HG03457 (cell line): Measurements from ENCODE around the gene DHRS1.

Source experiments
- ATAC-seq: cut with Tn5 transposase; IDR thresholded peaks from one replicate; pipeline ENCODE4 v1.9.1; 2021; ENCODE audit warnings: moderate number of reproducible peaks; ENCODE audit not compliant: unreplicated experiment

Gene DHRS1

DNA sequence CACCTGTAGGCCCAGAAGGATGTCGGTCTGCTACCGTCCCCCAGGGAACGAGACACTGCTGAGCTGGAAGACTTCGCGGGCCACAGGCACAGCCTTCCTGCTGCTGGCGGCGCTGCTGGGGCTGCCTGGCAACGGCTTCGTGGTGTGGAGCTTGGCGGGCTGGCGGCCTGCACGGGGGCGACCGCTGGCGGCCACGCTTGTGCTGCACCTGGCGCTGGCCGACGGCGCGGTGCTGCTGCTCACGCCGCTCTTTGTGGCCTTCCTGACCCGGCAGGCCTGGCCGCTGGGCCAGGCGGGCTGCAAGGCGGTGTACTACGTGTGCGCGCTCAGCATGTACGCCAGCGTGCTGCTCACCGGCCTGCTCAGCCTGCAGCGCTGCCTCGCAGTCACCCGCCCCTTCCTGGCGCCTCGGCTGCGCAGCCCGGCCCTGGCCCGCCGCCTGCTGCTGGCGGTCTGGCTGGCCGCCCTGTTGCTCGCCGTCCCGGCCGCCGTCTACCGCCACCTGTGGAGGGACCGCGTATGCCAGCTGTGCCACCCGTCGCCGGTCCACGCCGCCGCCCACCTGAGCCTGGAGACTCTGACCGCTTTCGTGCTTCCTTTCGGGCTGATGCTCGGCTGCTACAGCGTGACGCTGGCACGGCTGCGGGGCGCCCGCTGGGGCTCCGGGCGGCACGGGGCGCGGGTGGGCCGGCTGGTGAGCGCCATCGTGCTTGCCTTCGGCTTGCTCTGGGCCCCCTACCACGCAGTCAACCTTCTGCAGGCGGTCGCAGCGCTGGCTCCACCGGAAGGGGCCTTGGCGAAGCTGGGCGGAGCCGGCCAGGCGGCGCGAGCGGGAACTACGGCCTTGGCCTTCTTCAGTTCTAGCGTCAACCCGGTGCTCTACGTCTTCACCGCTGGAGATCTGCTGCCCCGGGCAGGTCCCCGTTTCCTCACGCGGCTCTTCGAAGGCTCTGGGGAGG, 11.3 kb upstream of the DHRS1 start, which contains the start of gene LTB4R:
LTB4R (plus strand) TSS at position 857 of the 959 bp plus-strand sequence. CDS start 4,150 bp downstream, outside the sequence.
- peak; percentile 41 for ATAC-seq

DNA sequence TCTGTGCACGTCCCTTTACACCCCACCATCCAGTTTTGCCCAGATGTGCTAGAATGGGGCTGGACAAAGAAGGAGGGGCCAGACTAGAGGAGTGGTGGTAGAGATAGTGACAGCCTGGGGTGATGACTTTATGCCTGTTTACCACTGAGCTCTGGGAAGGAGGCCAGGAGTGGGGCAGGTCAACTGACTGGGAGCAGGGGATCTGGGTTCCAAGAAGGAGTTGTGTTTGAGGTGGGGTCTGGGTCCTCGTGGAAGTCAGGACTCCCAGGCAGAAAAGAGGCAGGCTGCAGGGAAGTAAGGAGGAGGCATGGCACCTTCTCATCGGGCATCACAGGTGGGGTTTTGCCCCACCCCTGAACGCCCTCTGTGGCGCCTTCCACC, 10.7 kb upstream of the DHRS1 start:
- ATAC-seq, result no peak

DNA sequence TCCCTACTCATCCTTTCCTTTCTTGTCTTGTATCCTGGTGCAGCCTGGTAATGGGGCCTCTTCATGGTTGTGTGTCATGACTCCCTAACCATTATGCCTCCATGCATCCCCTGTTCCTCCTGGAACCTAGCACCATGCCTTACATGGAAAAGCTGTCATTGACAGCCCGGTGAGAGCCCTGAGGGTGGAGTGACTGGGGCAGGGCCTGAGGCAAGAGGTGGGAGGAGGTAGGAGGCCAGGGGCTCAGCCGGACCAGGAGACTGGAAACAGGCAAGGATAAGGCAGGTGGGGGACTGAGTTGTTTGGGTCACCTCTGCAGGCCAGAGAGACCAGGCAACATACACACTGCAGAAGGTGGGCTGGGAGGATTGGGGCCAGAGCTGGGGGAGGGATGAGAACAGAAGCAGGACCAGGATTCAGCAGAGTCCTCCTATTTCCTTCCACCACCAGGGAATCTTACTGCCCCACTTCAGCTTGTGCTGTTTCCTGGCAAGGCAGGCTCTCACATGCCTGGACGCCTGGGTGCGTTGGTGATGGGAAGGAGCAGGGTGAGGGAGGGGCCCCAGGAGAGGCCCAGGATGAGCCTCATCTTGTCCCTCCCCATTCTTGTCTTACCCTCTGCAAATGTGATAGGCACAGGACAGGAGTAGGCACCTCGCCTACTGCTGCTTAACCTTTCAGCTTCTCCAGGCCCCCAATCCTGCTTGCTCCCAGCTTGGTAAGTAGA, 10.1 kb upstream of the DHRS1 start, which contains the start of gene LTB4R2:
LTB4R2 (plus strand) TSS at position 603 of the 727 bp plus-strand sequence. CDS start 525 bp downstream, outside the sequence.
- no peak for ATAC-seq

DNA sequence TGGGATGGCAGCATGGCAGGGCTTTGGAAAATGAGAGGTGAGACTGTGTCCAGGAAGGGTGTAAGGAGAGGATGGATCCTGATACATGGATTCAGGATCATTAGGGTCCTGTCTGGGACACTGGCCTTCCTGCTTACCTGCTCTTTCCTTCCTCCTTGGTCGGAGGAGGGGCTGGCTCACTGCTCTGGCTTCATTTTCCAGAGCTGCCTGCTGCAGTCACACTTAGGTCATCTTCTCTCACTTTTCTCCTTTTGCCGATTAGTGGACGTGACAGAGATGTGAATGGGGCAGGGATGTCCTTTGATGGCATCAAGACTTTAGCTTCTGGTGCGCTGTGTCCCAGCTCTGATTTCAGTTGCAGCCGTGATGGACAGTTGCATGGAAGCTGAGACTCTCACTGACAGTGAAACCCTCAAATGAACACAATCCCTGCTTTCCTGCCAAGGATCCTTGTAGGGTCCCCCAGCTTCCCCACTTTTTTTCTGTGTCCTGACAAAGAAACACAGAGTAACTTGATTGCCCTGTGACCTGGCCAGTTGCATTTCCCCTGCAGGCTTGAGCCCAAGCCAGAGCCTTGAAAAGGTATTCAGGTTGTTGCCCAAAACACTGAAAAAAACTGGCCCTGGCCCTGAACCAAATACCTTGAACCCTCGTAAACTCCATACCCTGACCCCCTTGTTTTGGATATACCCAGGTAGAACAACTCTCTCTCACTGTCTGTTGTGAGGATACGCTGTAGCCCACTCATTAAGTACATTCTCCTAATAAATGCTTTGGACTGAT, 9.0 kb upstream of the DHRS1 start:
- no peak for ATAC-seq

DNA sequence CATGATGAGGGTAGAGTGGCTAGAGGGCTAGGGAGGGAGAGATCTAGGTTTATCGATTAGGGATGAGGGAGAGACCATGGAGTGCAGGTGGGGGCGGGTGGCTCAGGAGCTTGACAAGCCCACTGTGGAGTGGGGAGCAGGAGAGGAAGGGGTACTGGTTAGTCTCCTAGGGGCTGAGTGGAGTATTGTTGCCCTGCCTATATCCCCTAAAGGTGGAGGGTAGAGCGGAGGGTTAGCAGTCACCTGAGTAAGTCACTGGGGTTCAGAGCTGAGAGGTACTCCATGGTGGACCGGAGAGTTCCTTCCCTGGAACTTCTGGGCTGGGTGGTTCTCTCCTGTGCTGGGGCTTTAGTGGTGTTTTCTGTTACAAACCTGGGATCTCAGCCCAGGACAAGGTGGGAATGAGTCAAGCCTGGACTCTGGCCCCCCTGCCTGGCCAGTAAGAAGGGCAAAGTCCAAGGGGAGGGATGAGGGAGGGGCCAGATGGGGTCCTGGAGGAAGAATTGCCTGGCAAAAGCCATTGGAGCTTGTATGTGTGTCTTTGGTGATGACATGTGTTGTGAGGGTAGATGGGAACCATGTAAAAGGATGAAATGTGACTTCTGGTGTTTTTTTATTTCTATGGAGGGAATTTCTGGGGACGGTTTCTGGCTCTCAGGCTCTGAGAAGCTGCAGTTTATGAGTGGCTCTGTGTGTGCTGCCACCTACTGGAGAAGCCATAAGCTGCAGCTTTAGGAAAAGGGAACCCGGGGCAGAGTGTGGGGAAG, 8.2 kb upstream of the DHRS1 start, which contains the start of gene CIDEB:
CIDEB (minus strand) TSS at position 403 of the 767 bp plus-strand sequence; CDS start at position 284, 119 bp downstream.
- no peak for ATAC-seq

DNA sequence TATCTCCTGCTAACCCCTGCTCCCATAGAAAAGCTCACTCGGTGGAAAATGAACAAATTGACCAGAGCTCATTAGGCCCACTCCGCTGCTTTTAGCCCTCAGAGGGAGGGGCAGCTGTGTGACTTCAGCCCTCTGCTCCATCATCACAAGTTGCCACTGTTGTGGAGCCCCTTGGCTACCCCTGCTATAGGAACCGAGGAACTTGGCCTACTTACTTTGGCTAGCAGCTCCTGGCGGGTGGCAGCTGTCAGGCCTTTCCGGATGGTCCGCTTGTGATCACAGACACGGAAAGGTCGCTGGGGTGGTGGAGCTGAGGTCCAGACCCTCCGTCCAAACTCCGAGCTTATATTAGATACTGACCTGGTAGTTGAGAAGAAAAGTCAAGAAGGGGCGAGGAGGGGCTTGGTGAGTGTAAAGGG, 7.6 kb upstream of the DHRS1 start:
- no peak for ATAC-seq

DNA sequence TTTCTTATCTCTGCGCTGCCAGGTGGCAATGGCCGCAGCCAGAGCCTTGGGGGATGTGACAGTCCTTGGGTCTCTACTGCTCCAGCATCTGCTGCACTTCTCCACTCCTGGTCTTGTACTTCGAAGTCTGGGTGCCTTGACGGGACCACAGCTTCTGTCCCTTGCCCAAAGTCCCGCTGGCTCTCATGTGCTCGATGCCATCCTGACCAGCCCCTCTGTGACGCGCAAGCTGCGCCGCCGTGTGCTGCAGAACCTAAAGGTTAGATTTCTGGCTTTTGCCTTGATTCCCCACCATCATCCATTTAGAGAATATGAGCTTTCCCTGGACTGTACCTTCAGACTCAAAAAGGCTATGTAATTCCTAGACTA, 4.4 kb upstream of the DHRS1 start:
- ATAC-seq, result no peak

DNA sequence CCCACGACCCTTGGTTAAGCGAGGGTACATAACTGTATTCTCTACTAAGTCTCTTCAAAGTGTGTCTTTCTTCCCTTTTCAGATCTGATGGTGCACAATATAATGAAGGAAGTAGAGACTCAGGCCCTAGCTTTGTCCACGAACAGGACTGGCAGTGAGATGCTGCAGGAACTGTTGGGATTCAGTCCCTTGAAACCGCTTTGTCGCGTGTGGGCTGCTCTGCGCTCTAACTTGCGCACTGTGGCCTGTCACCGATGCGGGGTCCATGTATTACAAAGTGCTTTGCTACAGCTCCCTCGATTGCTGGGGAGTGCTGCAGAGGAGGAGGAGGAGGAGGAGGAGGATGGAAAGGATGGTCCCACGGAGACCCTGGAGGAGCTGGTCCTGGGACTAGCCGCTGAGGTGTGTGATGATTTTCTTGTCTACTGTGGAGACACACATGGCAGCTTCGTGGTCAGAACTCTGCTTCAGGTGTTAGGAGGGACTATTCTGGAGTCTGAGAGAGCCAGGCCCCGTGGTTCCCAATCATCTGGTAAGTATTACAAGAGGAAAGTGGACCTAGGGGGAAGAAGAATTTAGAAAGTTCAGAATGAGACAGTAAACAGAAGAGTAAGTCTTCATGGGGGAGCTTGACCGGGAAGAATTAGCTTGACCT, 873 bp upstream of the DHRS1 start:
- no peak for ATAC-seq

DNA sequence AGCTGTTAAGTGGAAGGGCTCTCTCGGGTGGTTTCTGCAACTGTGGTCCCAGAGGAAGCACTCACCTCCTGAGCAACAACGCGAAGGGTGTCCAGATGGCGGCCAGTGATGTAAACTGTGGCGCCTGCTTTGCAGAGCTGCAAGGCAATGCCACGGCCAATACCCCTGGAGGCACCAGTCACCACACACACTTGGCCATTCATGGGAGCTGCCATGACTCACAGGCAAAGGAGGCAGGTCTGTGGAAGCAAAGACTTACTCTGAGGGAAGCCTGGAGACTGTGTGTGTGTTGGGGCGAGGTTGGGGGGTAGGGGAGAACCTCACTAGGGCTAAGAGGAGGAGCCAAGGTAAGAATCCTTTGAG, 707 bp downstream of the DHRS1 start:
- ATAC-seq, result peak; percentile 6

DNA sequence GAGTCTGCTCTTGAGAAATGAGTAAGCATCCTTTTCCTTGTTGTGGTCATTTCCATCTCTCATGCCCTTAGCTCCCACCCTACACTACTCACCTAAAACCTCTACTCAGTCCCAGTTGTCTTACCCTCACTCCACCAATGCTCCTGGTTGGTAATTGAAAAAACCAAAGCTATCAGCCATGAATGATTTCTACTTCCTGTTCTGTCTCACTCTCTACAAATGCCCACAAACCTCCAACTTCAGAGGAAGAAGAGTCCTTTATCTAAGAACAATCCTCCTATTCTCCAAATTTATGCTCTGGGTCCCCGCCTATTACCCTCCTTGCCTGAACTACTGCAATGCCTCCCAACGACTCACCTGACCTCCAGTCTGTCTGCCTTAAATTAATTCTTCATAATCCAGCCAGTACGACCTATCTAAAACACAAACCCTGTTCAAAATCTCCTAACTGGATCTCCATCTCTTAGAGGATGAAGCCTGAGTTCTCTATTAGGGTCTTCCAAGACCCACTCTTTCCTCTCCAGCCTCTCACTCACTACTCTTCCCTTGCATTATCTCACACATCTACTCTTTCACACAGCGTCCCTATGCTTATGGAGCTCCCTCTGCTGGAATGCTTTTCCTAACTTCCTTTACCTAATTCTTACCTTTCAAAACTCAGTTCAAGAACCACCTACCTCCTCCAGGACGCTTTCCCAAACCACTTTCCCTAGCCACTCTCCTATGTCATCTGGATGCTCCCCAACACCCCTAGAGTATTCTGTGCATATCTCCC, 2.2 kb downstream of the DHRS1 start:
- ATAC-seq, result peak; percentile 24

DNA sequence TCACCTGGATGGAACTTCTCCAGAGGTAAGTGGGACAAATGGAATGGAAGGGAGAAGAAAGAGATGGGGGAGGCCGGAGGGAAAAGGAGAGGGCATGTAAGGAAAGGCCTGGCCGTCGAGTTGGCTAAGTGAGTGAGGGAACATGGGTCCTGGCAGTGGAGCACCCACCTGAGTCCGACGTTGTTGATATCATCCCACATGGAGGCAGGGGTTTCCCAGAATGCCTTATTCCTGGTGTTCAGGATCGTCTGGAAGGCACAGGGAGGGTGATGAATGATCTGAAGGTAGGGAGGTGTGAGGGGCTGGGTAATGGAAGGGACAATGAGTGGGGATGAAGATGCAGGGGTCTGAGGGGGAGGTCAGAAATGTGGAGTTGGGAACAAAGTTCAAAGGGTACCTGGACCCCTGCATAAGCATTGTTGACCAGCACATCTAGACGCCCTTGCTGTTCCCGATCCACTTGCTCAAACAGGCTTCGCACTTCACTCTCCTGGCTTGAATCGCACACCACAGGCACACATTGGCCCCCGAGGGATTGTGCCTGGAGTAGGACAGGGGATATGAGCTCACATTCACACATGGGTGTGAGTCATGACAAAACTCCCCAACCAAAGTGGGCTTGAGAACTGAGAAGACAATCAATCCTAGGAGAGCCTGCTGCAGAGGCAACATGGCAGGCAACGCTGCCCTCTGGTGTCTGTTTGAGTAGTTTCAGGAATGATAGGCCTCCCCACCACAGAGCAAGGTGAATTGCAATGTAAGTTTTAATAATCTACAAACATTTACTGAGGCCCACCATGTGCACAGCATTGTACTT, 3.0 kb downstream of the DHRS1 start:
- peak; percentile 32 for ATAC-seq

DNA sequence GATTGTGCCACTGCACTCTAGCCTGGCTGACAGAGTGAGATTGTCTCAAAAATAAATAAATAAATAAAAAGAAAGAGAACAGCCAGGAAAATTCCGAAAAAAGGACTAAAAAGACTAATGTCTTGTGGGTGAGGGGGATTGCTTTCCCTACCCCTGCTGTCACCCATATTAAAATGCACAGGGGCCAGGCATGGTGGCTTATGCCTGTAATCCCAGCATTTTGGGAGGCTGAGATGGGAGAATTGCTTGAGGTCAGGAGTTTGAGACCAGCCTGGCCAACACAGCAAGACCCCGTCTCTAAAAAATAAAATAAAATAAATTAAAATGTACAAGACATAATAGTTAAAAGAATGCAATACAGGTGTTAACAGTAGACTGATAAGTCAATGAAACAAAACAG, 6.1 kb downstream of the DHRS1 start:
- ATAC-seq, result no peak

DNA sequence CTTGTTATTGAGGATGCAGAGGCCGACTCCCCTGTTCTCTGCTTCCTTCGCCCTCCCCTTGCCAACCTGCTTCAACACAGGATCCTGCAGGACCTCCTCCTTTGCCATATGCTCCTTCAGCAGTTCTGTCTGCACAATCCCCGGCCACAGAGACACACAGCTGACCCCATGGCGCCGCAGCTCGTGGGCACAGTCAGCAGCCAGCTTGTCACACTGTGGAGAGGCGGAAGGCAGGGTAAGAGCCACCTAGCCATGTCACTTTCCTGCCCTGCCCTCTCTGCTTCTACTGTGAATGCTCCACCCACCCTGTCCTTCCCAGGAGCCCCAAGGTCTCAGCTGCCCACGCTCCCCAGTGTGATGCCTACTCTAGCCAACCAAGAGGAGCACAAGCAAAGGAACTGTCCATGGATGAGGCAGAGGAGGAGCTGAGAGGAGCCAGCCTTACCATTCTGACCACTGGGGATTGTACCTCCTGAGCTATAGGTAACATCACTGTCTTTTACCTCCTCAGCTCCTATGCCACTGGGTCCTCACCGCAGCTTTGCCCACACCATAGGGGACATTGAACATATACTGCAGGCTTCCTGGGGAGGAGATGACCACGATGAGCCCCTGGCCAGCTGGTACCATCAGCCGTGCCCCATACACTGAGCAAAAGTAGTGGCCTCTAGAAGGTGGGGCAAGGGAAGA, 7.3 kb downstream of the DHRS1 start:
- ATAC-seq, result no peak

DNA sequence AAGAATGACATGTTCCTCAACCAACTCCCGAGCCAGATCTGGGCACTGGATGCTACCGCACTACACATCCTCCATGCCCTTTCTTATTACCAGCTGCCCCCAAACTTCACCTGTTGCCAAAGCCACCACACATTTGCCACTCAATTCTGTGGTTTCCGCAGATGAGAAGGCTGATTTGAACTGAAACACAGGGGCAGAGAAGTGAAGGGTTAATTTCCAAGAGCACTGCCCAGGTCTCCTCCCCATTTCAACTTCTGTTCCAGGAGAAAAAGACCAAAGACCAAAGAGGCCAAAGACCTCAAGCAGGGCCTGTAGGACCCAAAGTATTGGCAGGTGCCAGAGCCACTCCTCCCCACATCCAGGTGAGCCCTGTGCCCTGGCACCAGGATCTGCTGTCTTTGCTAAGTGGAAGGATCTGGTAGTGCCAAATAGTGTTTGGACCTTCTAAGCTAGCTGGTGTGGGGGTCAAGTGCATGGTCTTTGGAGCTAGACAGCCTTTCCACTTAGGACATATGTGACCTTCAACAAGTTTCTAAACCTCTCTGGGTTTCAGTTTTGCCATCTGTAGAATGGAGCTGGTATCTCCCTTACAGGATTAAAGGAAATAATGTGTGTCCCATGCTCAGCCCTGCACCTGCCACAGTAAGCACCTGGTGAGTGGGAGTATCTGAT, 8.0 kb downstream of the DHRS1 start:
- ATAC-seq, result no peak

DNA sequence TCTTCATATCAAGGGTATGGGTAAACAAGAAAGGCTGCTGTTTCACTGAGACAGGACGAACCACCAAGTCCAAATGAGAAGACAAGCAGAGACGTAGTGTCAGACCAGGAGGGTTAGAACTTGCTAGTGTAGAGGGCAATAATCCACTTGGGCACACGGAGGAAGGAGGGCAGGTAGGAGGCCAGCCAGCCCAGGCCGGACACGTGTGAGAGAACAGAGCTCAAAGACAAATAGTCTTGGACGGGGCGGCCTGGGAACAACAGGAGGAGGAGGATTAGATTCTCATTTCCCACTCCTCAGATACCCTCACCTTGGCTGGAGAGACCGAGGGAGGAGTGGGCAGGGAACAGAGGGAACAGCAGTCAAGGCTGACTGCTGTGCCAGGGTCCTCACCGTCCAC, 8.8 kb downstream of the DHRS1 start:
- ATAC-seq, result no peak

DNA sequence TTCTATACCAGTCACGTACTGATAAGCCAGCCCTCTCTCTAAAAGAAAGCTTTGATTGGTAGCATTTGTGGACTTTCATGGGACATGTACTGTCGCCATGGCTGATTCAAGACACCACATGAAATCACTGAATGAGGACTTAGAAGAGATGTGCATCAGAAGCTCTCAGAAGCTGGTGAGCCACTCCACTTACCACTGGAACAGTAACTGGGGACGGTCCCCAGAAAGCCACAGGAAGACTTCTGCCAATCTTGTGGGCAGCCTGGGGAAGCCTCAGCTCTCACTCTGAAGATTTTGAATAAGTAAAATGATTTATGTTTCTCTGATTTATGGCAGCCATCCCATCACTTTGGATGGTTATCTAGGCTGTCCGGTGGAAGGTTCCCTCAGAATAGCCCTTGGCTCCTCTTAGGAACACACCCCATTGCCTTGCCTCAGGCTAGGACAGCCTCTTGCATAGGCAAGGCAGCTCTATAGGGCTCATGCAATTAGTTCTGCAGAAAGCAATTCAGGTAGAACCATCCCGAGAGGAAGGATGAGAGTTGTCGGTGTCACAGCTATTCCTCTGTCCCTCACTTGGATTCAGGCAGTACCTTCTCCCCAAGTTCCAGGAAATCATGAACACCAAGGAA, 9.8 kb downstream of the DHRS1 start:
- ATAC-seq, result no peak

DNA sequence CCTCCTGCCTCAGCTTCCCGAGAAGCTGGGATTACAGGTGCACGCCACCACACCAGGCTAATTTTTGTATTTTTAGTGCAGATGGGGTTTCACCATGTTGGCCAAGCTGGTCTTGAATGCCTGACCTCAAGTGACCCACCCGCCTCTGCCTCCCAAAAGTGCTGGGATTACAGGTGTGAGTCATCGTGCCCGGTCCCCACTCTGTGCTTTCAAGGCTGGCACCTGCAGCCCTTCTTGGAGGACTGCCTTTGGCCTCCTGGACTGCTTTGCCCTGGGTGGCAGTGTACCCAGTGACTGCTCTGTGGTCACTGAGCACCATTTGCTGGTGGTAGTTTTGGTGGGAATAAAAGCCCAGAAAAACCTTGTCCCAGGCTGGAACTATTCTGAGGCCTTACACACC, 12.6 kb downstream of the DHRS1 start:
- no peak for ATAC-seq
